DND-41 (cell line): ENCODE data around the gene ARFRP1.

Experiments used
- ATAC-seq: fragments of 200-7000 bp; cut with Tn5 transposase; 3 replicates; pipeline ENCODE4 v1.9.1; 2021; ENCODE audit warnings: low read depth; ENCODE audit not compliant: insufficient read depth
- DNase-seq: peaks from one replicate; pipeline ENCODE4 v3.0.0-alpha.2; 2020
- H2AFZ ChIP-seq: 2 replicates; pipeline ENCODE4 v1.6.0; 2012; ENCODE audit warnings: low read depth, low read length
- H3K27ac ChIP-seq: 2 replicates; pipeline ENCODE4 v1.5.1; 2012; ENCODE audit warnings: low read length, inconsistent platforms
- H3K27me3 ChIP-seq: fragments of 200-600 bp; sonication (generic); 2 replicates; pipeline ENCODE4 v1.6.0; 2012; ENCODE audit warnings: low read length, mild to moderate bottlenecking, inconsistent platforms; ENCODE audit not compliant: insufficient read depth, poor library complexity
- H3K36me3 ChIP-seq: 2 replicates; pipeline ENCODE4 v1.5.1; 2012; ENCODE audit warnings: low read length, inconsistent platforms; ENCODE audit not compliant: insufficient read depth
- H3K4me1 ChIP-seq: 2 replicates; pipeline ENCODE4 v1.5.1; 2012; ENCODE audit warnings: mild to moderate bottlenecking, low read length; ENCODE audit not compliant: insufficient read depth
- H3K4me2 ChIP-seq: 2 replicates; pipeline ENCODE4 v1.6.0; 2012; ENCODE audit warnings: mild to moderate bottlenecking, moderate library complexity, low read length, inconsistent platforms; ENCODE audit not compliant: insufficient read depth
- H3K4me3 ChIP-seq, 2 experiments: fragments of 200-600 bp in 1 of 2; shearing (Covaris generic) in 1 of 2; 2 replicates each; pipeline ENCODE4 v1.5.1; 2012 to 2016; ENCODE audit warnings: inconsistent platforms in 2 of 2, low read length in 2 of 2, mild to moderate bottlenecking in 2 of 2, low read depth in 1 of 2, moderate library complexity in 1 of 2
- H3K79me2 ChIP-seq: 2 replicates; pipeline ENCODE4 v1.6.0; 2012; ENCODE audit warnings: low read length, inconsistent platforms; ENCODE audit not compliant: insufficient read depth
- H3K9ac ChIP-seq: 2 replicates; pipeline ENCODE4 v1.6.0; 2012; ENCODE audit warnings: low read depth, mild to moderate bottlenecking, inconsistent platforms, low read length, moderate library complexity
- H3K9me3 ChIP-seq: 2 replicates; pipeline ENCODE4 v1.5.1; 2012; ENCODE audit warnings: low read length, moderate library complexity, mild to moderate bottlenecking, inconsistent platforms; ENCODE audit not compliant: insufficient read depth, severe bottlenecking
- H4K20me1 ChIP-seq: 2 replicates; pipeline ENCODE4 v1.6.0; 2012; ENCODE audit warnings: low read length; ENCODE audit not compliant: insufficient read depth
- EZH2 ChIP-seq: IDR thresholded peaks from 3 replicates; pipeline ENCODE4 v1.6.1; 2012; ENCODE audit warnings: borderline replicate concordance, low read depth, mild to moderate bottlenecking, moderate library complexity, low read length, inconsistent platforms; ENCODE audit not compliant: severe bottlenecking
- TF ChIP-seq, protein P1 (sequence below): IDR thresholded peaks from 2 replicates; pipeline ENCODE4 v1.5.1; 2012; ENCODE audit warnings: borderline replicate concordance, low read length, moderate library complexity, mild to moderate bottlenecking; ENCODE audit not compliant: poor library complexity, severe bottlenecking; ENCODE audit errors: extremely low read depth

ARFRP1 gene

DNA sequence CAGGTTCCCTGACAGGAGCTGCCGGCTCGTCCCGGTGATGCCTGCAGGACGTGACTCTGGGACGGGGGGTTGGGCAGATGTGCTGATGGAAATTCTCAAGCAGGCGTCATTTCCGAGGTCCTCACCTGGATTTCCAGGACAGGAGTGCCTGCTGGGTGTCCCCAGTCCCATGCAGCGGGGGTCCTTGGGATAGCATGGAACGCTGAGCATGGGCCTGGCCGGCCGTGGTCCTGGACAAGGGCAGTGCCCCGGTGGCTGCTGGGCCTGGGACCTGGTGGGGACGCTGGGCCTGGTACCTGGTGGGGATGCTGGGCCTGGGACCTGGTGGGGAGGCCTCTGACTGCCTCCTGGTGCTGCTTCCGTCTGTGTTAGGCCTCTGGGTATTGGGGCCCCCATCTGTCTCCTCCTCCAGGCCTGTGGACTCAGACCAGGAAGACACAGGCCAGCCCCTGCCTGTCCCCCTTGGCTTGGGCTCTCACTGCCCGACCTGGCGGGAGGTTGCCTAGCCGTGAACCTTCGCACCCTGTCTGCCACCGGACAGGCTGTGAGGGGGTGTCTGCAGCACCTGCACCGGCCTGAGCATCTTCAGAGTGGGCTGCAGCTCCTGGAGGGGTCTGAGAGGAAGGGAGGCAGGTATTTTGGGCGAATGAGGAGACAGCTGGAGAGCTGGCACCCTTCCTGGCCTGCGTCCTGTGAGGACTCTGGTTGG is 43.5 kb downstream of the ARFRP1 start:
- Histone ChIP-seq H4K20me1 (peaks cover 23% of the 10 kb centered on the region; the same call in 1 of the 2 replicates), H3K27ac (no peak overlapping the region), H3K27me3 (no peaks in the 10 kb centered on the region), H3K4me3 (no peak overlapping the region), H2AFZ (no peak overlapping the region), H3K4me1 (peaks cover 14% of the 10 kb centered on the region), H3K36me3 (peaks cover 92% of the 10 kb centered on the region), H3K9ac (no peak overlapping the region), H3K79me2 (peaks cover 50% of the 10 kb centered on the region), H3K4me2 (no peak overlapping the region), H3K9me3 (no peaks in the 10 kb centered on the region)
- TF ChIP-seq, protein P1, sequence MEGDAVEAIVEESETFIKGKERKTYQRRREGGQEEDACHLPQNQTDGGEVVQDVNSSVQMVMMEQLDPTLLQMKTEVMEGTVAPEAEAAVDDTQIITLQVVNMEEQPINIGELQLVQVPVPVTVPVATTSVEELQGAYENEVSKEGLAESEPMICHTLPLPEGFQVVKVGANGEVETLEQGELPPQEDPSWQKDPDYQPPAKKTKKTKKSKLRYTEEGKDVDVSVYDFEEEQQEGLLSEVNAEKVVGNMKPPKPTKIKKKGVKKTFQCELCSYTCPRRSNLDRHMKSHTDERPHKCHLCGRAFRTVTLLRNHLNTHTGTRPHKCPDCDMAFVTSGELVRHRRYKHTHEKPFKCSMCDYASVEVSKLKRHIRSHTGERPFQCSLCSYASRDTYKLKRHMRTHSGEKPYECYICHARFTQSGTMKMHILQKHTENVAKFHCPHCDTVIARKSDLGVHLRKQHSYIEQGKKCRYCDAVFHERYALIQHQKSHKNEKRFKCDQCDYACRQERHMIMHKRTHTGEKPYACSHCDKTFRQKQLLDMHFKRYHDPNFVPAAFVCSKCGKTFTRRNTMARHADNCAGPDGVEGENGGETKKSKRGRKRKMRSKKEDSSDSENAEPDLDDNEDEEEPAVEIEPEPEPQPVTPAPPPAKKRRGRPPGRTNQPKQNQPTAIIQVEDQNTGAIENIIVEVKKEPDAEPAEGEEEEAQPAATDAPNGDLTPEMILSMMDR: no peak
- TF ChIP-seq EZH2: no peak
- ATAC-seq (no peak), DNase-seq (no peak)

DNA sequence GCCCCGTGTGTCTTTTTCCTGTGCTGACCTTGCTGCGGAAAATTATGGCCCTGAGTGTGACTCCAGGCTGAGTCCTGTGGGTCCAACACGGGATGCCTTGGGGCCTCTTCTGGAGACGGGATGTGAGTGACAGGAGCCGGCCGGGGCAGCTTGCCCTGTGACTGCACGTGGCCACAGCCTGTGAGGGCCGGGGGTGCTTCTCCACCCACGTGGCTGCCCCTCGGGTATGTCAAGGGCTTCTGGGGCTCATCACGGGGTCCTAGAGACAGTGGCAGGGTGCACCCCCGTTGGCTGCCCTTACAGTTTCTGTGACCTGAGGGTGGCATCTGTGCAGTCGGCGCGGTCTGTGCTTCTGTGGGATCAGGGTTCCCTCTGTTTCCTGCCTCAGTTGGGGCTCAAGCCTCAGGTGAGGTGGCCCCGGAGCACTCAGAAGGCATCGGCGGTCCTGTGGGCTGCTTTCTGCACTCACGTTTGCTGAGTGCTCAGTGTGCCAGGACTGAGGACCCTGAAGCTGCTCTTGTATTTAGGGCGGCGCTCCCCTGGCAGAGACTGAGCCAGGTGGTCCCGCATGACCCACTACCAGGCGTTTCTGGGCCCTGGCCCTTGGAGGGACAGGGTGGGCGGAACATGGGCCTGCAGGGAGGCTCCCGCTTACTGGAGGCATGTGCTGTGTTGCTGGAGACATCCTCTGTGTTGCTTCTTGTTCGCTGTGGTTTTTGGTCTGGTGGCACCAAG is 44.3 kb downstream of the ARFRP1 start:
- no peak overlapping the region for H3K27ac ChIP-seq
- TF ChIP-seq, protein P1: no peak
- no peak for TF ChIP-seq EZH2
- no peak overlapping the region for H3K9ac ChIP-seq
- H3K9me3 ChIP-seq: no peaks in the 10 kb centered on the region
- no peak overlapping the region for H3K4me3 ChIP-seq
- no peak overlapping the region for H3K4me2 ChIP-seq
- H3K27me3 ChIP-seq: no peaks in the 10 kb centered on the region
- H3K4me1 ChIP-seq: peaks cover 20% of the 10 kb centered on the region
- no peak overlapping the region for H2AFZ ChIP-seq
- peaks cover 58% of the 10 kb centered on the region for H3K79me2 ChIP-seq
- H4K20me1 ChIP-seq: peaks cover 27% of the 10 kb centered on the region; the same call in 1 of the 2 replicates
- peaks cover 84% of the 10 kb centered on the region for H3K36me3 ChIP-seq
- no peak for ATAC-seq
- no peak for DNase-seq

DNA sequence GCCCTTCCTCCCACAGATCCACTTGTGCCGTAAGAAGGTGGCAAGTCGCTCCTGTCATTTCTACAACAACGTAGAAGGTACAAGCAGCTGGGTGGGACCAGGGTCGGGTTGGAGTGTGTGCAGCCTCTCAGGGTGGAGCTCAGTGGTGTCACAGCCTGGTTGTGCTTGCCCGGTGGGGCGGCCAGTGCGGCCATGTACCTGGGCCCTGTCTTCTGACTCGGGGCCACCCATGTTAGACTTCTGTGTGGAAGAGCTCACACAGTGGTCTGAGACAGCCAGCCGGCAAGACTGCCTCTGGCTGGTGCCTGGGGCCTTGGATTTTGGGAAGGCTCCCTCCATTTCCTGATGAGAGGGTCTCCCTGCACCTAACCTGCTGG is 45.0 kb downstream of the ARFRP1 start:
- Histone ChIP-seq H2AFZ (no peak overlapping the region), H3K27me3 (no peaks in the 10 kb centered on the region), H4K20me1 (peaks cover 27% of the 10 kb centered on the region; the same call in 1 of the 2 replicates), H3K9me3 (no peaks in the 10 kb centered on the region), H3K36me3 (peaks cover 77% of the 10 kb centered on the region), H3K4me2 (no peak overlapping the region), H3K4me1 (peaks cover 22% of the 10 kb centered on the region), H3K27ac (no peak overlapping the region), H3K9ac (no peak overlapping the region), H3K79me2 (peaks cover 60% of the 10 kb centered on the region), H3K4me3 (no peak overlapping the region)
- ATAC-seq (no peak), DNase-seq (no peak)
- no peak for TF ChIP-seq EZH2
- TF ChIP-seq, protein P1: no peak
